RWPE2 (cell line): ENCODE data around the gene TFEB.

Experiments used
- ATAC-seq: fragments of 200-7000 bp; cut with Tn5 transposase; 3 replicates; pipeline ENCODE4 v1.9.1; 2021; ENCODE audit warnings: low read depth
- DNase-seq: peaks from one replicate; pipeline ENCODE4 v3.0.0-alpha.2; 2020; ENCODE audit warnings: low spot score
- H3K27ac ChIP-seq: fragments of 450-650 bp; 2 replicates; pipeline ENCODE4 v1.5.1; 2017; ENCODE audit warnings: mild to moderate bottlenecking; ENCODE audit not compliant: poor library complexity, severe bottlenecking
- H3K27me3 ChIP-seq: fragments of 250-450 bp; sonication (Bioruptor Pico); 2 replicates; pipeline ENCODE4 v1.5.1; 2021; ENCODE audit warnings: mild to moderate bottlenecking, moderate library complexity; ENCODE audit not compliant: insufficient read depth, poor library complexity, severe bottlenecking
- H3K36me3 ChIP-seq: fragments of 250-450 bp; sonication (Bioruptor Pico); 2 replicates; pipeline ENCODE4 v1.5.1; 2020; ENCODE audit warnings: low read depth, mild to moderate bottlenecking, moderate library complexity
- H3K4me1 ChIP-seq: fragments of 250-450 bp; sonication (Bioruptor Pico); 2 replicates; pipeline ENCODE4 v1.5.1; 2021; ENCODE audit warnings: mild to moderate bottlenecking, moderate library complexity; ENCODE audit not compliant: insufficient read depth, poor library complexity, severe bottlenecking
- H3K4me3 ChIP-seq: fragments of 250-450 bp; sonication (Bioruptor Pico); 2 replicates; pipeline ENCODE4 v1.5.1; 2021; ENCODE audit warnings: mild to moderate bottlenecking, moderate library complexity; ENCODE audit not compliant: severe bottlenecking
- H3K9me3 ChIP-seq: fragments of 250-450 bp; sonication (Bioruptor Pico); 2 replicates; pipeline ENCODE4 v1.5.1; 2021; ENCODE audit warnings: mild to moderate bottlenecking, moderate library complexity; ENCODE audit not compliant: severe bottlenecking
- TF ChIP-seq, protein P1 (sequence below): fragments of 450-650 bp; IDR thresholded peaks from one replicate; pipeline ENCODE4 v1.5.1; 2017; ENCODE audit warnings: mild to moderate bottlenecking, moderate library complexity; ENCODE audit not compliant: poor library complexity, severe bottlenecking

TFEB gene

DNA sequence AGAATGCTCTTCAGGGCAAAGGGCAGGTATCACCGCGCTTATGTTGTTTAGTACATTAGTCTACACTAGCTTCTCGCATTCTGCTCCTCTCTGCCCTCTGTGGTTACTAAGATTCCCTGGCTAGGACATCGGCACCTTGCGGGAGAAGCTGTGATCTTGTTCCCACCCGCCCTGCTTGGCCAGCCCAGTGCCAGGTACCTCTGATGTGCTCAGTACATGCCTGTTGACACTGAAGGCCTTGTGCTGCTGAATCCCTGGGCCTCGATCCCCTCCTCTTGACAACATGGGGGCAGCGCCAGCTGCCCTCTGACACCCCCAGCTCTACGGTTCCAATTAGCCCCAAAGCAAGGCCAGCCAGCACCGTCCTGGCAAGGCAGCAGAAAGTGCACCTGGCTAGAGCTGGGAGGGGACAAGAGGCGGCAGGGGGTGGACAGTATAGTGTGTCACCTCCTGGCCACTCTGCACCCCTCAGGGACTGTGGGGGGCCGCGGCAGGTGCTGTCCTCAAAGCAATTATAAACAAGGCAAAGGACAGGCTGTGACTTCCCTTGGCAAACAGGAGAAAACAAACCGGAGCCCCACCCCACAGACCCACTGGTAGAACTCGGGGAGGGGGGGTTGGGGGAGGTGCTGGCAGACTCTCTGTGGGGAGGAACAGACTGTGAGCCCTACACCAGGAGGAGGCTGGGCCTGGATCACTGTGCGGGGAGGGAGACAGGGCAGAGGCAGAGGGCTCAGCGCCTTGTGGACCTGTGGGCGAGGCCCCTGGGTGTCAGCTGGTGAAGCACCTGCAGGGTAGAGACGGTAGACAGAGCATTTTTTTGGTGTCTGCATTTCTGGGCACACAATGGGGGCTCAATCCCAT lies 7.1 kb downstream of the TFEB start:
- H3K4me3 ChIP-seq = no peak overlapping the region
- ATAC-seq (no peak), DNase-seq (no peak)
- H3K27me3 ChIP-seq = no peaks in the 10 kb centered on the region
- H3K36me3 ChIP-seq = no peaks in the 10 kb centered on the region
- no peak overlapping the region for H3K27ac ChIP-seq
- H3K4me1 ChIP-seq = peaks cover 26% of the 10 kb centered on the region
- H3K9me3 ChIP-seq = no peaks in the 10 kb centered on the region
- TF ChIP-seq, protein P1, sequence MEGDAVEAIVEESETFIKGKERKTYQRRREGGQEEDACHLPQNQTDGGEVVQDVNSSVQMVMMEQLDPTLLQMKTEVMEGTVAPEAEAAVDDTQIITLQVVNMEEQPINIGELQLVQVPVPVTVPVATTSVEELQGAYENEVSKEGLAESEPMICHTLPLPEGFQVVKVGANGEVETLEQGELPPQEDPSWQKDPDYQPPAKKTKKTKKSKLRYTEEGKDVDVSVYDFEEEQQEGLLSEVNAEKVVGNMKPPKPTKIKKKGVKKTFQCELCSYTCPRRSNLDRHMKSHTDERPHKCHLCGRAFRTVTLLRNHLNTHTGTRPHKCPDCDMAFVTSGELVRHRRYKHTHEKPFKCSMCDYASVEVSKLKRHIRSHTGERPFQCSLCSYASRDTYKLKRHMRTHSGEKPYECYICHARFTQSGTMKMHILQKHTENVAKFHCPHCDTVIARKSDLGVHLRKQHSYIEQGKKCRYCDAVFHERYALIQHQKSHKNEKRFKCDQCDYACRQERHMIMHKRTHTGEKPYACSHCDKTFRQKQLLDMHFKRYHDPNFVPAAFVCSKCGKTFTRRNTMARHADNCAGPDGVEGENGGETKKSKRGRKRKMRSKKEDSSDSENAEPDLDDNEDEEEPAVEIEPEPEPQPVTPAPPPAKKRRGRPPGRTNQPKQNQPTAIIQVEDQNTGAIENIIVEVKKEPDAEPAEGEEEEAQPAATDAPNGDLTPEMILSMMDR = no peak

DNA sequence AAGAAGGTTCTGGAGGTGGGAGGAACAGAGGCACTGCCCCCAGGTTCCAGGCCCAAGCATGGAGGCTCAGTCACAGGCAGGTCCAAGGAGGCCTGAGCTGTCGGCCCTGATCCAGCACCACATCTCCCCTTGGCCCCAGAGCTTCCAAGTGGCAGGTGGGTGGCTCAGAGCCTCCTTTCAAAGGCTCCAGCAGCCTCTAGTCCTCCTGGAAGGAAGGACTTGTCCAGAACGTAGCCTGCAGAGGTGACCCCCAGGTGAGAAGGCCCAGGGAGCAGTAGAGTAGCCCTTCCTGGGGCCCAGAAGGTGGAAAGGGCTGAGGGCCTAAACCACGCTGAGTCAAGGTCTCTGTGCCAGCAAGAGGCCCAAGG lies 7.7 kb downstream of the TFEB start:
- no peak overlapping the region for H3K27ac ChIP-seq
- no peaks in the 10 kb centered on the region for H3K9me3 ChIP-seq
- TF ChIP-seq, protein P1 = no peak
- H3K36me3 ChIP-seq = no peaks in the 10 kb centered on the region
- no peaks in the 10 kb centered on the region for H3K27me3 ChIP-seq
- no peak overlapping the region for H3K4me3 ChIP-seq
- DNase-seq (no peak), ATAC-seq (no peak)
- H3K4me1 ChIP-seq = peaks cover 26% of the 10 kb centered on the region

DNA sequence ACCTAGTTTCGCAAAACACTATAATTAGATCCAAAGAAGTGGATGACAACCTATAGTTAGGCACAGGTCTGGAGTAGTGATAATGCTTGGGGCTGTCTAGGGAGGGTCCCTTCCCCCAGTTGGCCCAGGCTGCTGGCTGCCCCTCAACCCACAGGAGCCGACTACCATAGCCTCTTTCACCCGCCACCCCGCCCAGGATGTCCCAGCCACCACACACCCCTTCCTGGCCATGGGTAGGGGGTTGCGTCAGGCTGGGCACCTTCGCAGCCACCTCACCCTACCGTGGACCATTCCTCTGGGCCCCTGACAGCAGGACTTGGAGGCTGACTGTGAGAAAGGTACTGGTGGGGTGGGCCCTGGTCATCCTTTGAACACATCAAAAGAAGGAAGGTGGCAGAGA lies 8.5 kb downstream of the TFEB start:
- Histone ChIP-seq H3K9me3 (no peaks in the 10 kb centered on the region), H3K4me1 (peaks cover 21% of the 10 kb centered on the region), H3K27ac (no peak overlapping the region), H3K27me3 (no peaks in the 10 kb centered on the region), H3K4me3 (no peak overlapping the region), H3K36me3 (no peaks in the 10 kb centered on the region)
- DNase-seq (no peak), ATAC-seq (no peak)
- TF ChIP-seq, protein P1 = no peak

DNA sequence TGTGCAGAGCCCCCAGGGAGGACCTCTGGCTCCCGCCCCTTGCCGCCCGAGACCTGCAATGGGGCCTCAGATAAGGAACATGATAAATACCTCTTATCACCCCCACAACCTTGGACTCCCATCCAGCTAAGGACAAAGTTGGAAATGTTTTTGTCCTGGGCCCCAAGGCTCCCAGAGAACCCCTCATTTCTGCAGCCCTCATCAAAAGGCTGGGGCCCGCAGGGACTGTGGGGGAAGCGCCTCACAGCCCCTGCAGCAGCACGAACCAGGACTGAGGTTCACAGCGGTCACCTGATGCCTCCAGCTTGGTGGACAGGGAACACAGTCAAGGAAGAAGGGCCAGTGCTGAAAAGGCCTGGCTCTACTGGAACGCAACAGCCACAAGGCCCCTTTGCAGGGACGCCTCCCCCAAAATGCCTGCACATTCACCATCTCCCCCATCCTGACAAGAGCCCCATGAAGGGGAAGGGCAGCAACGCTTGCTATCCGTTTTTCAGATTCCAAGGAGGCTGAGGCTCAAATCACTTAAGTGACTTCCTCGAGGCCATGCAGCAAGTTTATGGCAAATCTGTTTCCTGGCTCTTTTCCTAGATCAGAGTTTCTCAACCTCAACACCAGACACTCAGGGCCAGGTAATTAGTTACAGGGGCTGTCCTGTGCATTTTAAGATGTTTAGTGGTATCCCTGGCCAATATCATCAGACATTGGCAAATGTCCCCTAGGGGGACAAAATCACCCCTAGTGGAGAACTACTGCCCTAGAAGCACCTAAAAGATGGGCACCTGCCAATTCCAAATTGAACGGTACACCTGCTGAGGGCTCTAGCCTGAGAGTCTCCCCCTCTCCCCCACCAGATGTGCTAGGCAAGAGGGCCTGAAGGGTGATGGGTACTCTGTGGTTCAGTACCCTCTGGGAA lies 10.6 kb downstream of the TFEB start:
- TF ChIP-seq, protein P1 = no peak
- peaks cover 17% of the 10 kb centered on the region for H3K4me1 ChIP-seq

More for the DNA sequence above, 10.6 kb downstream of the TFEB start:
- ATAC-seq = no peak
- no peaks in the 10 kb centered on the region for H3K27me3 ChIP-seq
- H3K36me3 ChIP-seq = no peaks in the 10 kb centered on the region
- H3K27ac ChIP-seq = peak overlapping the region; percentile 59
- DNase-seq = no peak
- H3K9me3 ChIP-seq = no peaks in the 10 kb centered on the region
- H3K4me3 ChIP-seq = no peak overlapping the region
